Measurements from ENCODE around the gene AREG.

Gene AREG

DNA sequence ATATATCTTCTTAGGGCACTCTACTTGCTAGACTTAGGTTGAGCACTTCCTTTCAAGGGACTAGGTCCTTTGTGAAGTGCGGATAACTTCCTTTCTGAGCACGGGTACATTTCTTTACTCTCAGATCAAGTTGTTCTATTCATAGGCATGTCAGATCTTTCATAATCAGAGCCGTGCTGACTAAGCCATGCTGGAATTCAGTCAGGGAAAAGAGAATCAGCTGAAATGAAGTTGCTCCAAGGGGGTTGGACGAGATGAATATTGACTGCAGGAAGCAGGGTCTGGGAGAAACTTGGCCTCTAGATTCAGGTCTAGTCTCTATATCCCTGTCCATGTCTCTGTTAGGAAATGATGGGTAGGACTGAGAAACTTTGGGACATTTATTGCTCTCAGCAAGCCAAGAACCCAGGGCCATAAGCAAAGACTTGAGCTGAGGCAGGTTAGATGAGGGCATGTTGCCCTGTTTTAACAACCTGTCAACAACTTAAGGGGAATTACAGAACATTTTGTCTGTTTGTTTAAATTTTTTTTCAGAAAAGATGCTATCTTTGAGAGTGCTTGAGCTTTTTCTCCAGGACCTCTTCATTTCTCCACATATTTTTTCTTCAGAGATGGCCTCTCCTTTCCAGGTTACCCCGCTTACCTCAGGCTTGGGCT lies 28.3 kb downstream of the AREG start:
- H3K9me3 Mint-ChIP-seq: no peaks in the 10 kb centered on the region
- no peak for ATAC-seq
- no peaks in the 10 kb centered on the region for H3K4me1 Mint-ChIP-seq
- H3K27me3 Mint-ChIP-seq: peaks cover 18% of the 10 kb centered on the region
- no peak overlapping the region for H3K4me3 Mint-ChIP-seq
- no peak for DNase-seq
- no peak overlapping the region for H3K27ac Mint-ChIP-seq

DNA sequence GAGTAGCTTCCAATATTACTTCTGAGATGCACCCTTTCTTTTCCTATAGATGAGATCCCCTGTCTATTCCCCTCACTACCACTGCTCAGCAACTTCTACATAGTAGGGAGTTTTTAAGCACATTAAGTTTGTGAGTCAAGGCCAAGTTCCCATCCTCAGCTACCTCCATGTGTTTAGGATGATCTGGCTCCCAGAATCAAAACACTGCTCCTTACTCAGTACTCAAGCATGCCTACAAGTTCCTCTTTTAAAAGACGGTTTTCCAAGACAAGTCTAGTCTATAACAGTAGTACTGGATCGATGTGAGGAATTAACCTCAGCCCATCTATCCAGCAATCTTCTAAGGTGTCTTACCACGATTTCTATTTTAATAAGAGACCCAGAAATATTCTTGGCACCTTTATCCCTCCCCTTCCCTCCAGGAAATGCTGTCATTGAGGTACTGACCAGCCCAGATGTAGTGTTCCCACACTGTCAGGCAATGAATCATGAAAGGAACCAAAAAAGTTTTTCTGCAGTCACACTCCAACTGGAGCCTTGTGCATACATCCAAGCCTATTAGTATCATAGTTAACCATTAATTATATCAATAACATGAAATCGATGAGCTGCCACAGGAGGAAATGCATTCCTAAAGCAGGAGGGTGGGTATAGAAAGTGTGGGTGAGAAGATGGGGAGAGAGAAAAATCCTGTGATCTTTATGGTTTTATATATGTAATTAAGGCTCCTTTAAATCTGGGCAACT lies 29.6 kb downstream of the AREG start:
- no peaks in the 10 kb centered on the region for H3K9me3 Mint-ChIP-seq
- H3K27me3 Mint-ChIP-seq: peaks cover 29% of the 10 kb centered on the region
- no peak overlapping the region for H3K27ac Mint-ChIP-seq
- DNase-seq: no peak
- H3K4me3 Mint-ChIP-seq: no peak overlapping the region
- ATAC-seq: no peak
- no peaks in the 10 kb centered on the region for H3K4me1 Mint-ChIP-seq

DNA sequence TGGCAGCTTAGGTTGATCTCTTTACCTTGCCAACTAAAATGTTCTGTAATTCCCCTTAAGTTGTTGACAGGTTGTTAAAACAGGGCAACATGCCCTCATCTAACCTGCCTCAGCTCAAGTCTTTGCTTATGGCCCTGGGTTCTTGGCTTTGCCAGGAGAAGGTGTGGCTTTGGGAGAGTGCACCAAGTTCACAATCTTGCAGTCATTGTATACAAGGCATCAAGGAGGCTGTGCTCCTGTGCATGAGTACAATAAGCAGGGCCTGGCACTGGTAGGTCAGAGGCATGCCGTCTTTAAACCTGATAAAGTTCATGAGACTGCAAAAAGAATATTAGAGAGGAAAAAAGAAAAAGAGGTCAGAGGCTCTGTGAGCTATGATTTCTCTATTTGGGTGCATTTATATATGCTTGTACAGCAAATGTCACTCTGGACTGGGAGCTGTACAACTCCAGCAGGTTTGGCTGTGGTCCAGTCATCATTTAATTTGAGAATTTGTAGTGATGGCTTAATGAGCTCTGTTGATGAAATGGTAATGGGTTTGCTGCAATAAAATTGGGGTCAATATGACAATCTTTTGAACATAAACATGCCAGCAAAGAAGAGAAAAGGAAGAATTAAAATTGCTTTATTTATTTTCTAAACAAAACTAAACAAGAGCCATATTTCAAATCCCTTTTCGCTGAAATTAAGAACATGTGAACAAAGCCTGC lies 30.3 kb downstream of the AREG start:
- Mint-ChIP-seq H3K4me1 (no peaks in the 10 kb centered on the region), H3K27me3 (peaks cover 36% of the 10 kb centered on the region), H3K9me3 (no peaks in the 10 kb centered on the region), H3K27ac (no peak overlapping the region), H3K4me3 (no peak overlapping the region)
- DNase-seq: no peak
- ATAC-seq: no peak

DNA sequence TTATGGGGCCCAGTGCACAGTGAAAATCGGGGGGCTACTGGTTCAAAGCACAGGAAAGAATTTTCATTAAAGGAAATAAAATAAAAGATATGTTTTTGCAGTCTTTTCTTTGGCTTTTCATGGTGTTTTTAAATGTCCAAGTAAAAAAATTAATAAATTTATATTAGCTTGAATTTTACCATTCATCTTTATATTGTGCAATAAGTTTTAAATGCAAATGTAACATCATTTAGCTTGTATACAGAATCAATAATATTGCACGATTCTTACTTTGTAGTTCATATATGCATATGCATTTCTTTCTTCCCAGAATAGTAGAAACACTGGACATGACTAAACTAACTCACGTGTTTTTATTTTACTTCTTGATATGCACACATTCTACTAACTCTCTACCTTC lies 31.0 kb downstream of the AREG start:
- Mint-ChIP-seq H3K27me3 (peaks cover 36% of the 10 kb centered on the region), H3K4me3 (no peak overlapping the region), H3K27ac (no peak overlapping the region), H3K4me1 (no peaks in the 10 kb centered on the region), H3K9me3 (no peaks in the 10 kb centered on the region)
- no peak for DNase-seq
- ATAC-seq: no peak

DNA sequence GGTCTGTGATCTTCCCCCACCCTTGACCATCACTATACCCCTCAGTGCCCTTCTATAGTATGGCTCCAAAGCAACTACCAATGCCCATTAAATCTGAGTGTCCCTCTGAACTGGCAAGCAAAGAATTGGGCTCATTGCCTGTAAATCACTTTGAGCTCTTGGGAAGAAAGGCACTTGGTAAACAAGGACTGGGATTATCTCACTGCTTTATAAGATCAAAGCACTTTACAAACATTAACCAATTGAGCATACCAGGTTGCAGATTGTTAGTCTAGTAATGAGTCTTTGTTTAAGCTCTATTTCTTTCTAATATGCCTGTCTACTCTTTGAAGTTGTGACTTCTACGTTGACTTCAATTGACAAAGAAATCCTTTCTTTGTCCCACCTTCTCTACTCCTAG lies 34.1 kb downstream of the AREG start:
- peaks cover 29% of the 10 kb centered on the region for H3K27me3 Mint-ChIP-seq
- H3K9me3 Mint-ChIP-seq: no peaks in the 10 kb centered on the region
- H3K4me1 Mint-ChIP-seq: no peaks in the 10 kb centered on the region
- ATAC-seq (no peak), DNase-seq (no peak)
- peak overlapping the region in 1 of 2 donors; percentile 10 for H3K27ac Mint-ChIP-seq
- H3K4me3 Mint-ChIP-seq: no peak overlapping the region

DNA sequence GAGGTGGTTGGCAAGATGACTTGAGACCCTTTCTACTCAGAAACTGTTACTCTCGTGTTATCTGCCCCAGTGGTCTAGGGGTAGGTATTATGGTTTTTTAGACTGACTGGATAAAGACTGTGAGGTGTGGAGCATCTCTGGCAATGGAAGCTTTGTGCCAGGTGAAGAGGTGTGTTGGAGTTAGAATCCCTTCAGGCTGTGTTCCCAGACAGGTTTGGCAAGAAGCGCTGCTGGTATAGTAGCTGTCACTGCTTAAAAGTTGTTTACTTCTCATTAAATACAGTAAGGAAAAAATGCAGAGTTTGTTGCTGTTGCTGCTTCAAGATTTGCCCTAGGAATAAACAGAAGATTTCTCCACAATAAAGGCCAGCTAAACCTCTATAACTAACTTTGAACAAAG lies 35.3 kb downstream of the AREG start:
- DNase-seq (no peak), ATAC-seq (no peak)
- H3K27me3 Mint-ChIP-seq: peaks cover 18% of the 10 kb centered on the region
- no peaks in the 10 kb centered on the region for H3K4me1 Mint-ChIP-seq
- no peak overlapping the region for H3K27ac Mint-ChIP-seq
- no peaks in the 10 kb centered on the region for H3K9me3 Mint-ChIP-seq
- no peak overlapping the region for H3K4me3 Mint-ChIP-seq

DNA sequence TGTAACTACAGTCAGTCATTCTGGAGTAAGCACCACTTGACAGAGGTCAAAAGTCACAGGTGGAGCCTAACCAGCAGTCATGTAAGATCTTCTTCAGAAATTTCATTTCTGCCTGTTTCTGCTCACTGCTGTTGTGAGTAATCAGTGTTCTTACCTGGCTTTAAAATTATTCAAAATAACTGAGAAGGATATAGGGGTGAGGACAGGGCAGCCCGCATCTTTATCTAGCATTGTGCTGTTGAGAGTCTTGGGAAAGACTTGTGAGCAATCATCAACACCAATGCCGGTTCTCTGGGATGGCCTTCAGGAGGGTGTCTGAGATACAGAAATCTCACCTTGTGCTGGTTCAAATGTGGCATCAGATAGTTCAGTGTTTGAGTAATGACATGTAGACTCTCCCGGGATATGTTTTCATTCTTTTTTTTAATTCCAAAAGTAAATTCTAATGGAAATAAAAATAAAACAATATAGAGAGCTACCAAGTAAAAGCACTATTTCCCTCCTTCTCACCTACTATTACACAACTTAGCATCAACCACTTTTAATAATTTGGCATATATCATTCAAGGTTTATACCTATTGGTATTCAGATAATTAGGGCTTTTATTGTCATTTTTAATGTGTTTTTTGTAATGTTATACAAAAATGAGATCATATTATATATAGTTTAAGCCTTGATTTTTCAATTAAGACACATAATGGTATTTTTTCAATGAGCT lies 37.1 kb downstream of the AREG start:
- Mint-ChIP-seq H3K27me3 (peaks cover 18% of the 10 kb centered on the region), H3K4me3 (no peak overlapping the region), H3K4me1 (no peaks in the 10 kb centered on the region), H3K9me3 (no peaks in the 10 kb centered on the region), H3K27ac (no peak overlapping the region)
- DNase-seq (no peak), ATAC-seq (no peak)

DNA sequence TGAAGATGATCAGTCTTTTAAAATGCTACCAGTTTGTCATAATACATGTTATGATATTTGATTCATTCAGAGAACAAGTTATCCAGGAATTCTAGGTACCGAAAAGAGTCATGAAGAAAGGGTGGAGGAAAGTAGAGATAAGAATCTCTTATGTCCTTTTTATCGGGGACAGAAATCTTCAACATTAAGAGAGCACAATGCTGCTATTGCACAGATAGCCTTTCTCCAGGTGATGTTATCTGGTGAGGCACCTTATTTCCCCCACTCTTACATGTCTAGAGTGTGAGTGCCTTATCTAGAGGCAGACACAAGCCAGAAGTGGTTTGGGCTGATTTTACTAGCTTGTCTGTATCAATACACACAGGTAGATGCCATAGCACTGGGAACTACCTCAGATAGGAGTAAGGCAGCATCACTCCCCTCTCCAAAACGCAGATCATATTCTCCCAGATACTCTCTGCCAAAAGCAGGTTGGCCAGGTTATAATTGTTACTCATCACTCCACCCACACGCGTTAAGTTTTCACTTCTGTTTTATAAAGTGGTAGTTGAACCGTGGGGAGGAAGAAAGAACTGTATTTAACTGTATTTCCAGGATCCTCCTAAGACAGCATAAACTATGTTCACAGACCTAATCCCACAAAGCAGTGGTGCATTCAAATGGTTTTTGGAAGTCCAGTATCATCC lies 38.4 kb downstream of the AREG start:
- H3K27ac Mint-ChIP-seq: no peak overlapping the region
- ATAC-seq (no peak), DNase-seq (no peak)
- no peaks in the 10 kb centered on the region for H3K9me3 Mint-ChIP-seq
- H3K4me1 Mint-ChIP-seq: no peaks in the 10 kb centered on the region
- H3K27me3 Mint-ChIP-seq: peaks cover 18% of the 10 kb centered on the region
- no peak overlapping the region for H3K4me3 Mint-ChIP-seq

DNA sequence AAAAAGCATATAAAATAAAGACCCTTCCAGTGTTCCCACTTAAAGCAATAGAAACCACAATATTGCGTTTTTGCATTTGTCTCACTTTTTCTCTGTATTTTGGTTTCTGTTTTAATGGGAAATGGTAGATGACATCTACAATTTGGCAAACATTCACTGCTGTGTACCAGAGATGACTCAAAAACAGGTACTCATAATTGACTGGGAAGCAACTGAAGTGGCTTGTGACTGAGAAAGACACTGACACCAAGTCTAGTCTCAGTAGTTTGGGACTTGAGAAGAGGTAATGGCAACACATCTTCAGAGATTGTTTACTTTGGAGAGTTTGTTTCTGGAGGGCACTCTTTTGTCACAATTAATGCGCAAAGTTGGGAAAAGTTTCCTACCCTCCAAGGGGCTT lies 42.0 kb downstream of the AREG start:
- H3K27me3 Mint-ChIP-seq: no peaks in the 10 kb centered on the region
- DNase-seq: no peak
- ATAC-seq: peak; percentile 53

DNA sequence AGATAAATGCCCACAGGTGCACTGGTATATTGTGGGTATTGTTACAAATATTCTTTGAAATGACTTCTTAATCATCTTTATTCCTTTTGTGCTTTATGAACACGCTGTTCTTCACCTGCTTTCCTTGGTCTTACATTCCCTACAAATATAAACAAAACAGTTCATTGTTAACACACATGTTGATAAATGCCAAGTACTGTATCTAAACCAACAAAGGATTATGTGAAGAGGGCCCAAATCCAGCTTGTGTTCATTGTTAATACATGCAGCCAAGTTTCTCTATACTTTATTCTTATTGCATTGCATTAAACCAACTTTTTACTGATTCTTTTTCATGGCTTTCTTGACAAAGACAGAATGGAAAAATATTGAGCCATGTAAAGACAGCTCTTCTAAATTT lies 42.8 kb downstream of the AREG start:
- H3K4me1 Mint-ChIP-seq: no peaks in the 10 kb centered on the region
- no peak for ATAC-seq
- no peaks in the 10 kb centered on the region for H3K27me3 Mint-ChIP-seq
- no peak overlapping the region for H3K27ac Mint-ChIP-seq
- no peak for DNase-seq
- H3K9me3 Mint-ChIP-seq: no peaks in the 10 kb centered on the region
- no peak overlapping the region for H3K4me3 Mint-ChIP-seq

More for the DNA sequence above, 42.0 kb downstream of the AREG start:
- no peak overlapping the region for H3K4me3 Mint-ChIP-seq
- no peaks in the 10 kb centered on the region for H3K4me1 Mint-ChIP-seq
- H3K9me3 Mint-ChIP-seq: no peaks in the 10 kb centered on the region
- no peak overlapping the region for H3K27ac Mint-ChIP-seq

DNA sequence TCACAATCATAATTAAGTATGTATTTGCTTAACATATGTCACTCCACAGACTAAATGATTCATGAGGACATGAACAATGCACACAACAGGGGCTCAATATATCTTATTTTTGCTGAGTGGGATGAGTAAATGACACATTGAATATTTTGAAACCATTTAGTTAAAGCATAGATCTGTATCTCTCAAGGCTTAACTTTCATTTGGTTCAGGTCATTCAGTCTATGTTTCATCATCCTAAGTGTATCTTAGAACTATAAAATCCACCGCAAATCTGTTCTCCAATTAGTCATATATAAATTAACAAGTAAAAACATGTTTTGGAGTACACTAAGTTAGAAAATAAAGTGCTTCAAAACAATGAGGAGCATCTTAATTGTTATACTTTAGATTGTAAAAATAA lies 45.8 kb downstream of the AREG start:
- H3K4me3 Mint-ChIP-seq: no peak overlapping the region
- ATAC-seq (no peak), DNase-seq (no peak)
- H3K4me1 Mint-ChIP-seq: no peaks in the 10 kb centered on the region
- no peaks in the 10 kb centered on the region for H3K9me3 Mint-ChIP-seq
- H3K27me3 Mint-ChIP-seq: no peaks in the 10 kb centered on the region
- H3K27ac Mint-ChIP-seq: no peak overlapping the region

DNA sequence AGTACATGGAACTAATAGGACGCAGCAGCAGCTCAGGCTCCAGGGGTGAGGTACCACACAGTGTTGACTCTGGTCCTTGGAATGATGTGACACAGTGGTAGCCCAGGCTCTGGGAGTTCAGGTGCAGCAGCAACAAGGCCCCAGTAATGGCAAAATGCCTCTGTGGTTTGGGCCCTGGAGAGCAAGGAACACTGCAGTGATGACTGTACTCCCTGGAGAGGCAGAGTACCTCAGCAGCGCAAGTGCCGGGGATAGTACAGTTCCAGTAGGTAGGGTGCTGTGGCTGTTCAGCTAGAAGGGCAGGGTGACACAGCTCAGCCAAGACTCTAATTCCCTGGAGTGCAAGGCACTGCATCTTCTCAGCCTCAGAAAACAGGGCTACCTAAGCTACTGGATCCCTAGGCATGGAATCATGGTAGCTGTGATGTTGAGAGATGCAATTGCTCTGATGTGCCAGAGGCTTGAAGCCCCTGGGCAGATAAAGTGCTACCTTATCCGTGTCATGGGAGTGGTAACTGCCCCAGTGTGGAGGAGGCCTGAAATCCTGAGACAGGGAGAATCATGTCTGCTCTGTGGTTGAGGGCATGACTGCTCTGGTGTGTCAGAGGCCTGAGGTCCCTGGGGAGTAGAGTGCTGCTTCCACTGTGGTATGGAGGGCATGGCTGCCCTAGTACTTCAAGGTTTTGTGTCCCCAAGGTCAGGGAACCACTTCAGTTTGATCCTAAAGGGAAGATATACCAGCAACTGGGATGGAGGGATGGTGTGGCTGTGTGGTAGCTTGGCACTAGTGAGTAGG lies 55.2 kb downstream of the AREG start:
- Mint-ChIP-seq H3K27me3 (peaks cover 25% of the 10 kb centered on the region), H3K4me3 (no peak overlapping the region), H3K4me1 (no peaks in the 10 kb centered on the region), H3K27ac (no peak overlapping the region), H3K9me3 (no peaks in the 10 kb centered on the region)
- ATAC-seq: no peak
- no peak for DNase-seq

DNA sequence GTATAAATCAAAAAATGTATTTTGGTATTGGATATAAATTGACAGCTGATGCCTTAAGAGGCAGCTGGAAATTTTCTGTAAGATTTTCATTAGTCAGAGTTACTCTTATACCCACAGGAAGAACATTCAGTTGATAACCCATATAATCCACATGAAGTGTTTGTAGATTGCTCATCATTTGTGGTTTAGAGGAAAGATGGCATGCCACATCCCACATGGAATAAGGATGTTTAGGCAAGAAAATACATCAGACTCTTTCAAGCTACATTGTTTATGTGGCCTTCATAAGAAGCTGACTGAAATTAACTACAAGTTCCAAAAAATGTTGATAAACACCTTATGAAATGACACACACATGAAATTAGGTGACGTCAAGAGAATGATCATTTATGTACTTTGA lies 56.6 kb downstream of the AREG start:
- no peak for ATAC-seq
- H3K27me3 Mint-ChIP-seq: peaks cover 25% of the 10 kb centered on the region
- no peak overlapping the region for H3K4me3 Mint-ChIP-seq
- DNase-seq: no peak
- no peak overlapping the region for H3K27ac Mint-ChIP-seq
- H3K4me1 Mint-ChIP-seq: no peaks in the 10 kb centered on the region
- peaks cover 0 to 3% of the 10 kb centered on the region in 2 donors for H3K9me3 Mint-ChIP-seq

DNA sequence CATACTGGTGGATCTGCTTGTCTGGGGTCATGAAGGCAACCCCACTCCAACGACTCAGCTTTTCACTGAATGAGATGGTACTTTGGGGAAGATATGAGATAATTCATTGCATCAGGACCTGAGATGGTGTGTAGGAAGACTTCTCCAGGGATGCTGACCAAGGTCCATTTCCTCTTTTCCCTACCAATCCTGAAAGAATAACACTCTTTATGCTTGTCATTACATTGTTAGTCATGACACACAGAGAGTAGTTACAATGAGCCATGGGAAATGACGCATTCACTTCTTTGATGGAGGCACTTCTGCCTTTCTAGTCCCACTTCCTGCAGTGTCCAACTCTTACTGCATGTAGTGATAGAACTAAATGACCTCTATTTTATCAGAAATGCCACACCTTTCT lies 58.6 kb downstream of the AREG start:
- DNase-seq: no peak
- Mint-ChIP-seq H3K27me3 (peaks cover 35% of the 10 kb centered on the region), H3K4me1 (no peaks in the 10 kb centered on the region), H3K9me3 (peaks cover 0 to 5% of the 10 kb centered on the region in 2 donors), H3K4me3 (no peak overlapping the region), H3K27ac (no peak overlapping the region)
- no peak for ATAC-seq

DNA sequence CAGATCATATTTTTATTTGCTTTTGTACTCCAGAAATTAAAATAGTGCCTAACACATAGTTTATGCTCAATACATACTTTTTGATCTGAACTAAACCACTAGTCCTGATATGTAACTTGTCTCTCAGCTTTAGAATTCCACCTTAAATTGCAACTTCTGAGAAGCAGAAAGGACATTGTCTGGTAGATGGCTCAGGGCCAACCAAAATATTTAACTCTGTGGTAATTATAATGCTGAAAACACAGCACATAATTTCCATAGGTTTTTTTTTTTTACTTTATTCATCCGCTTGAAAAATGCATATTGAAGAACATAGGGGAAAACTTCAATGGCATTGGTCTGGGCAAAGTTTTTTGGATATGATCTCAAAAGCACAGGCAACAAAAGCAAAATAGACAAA lies 59.3 kb downstream of the AREG start:
- Mint-ChIP-seq H3K9me3 (peaks cover 0 to 5% of the 10 kb centered on the region in 2 donors), H3K27ac (no peak overlapping the region), H3K27me3 (peaks cover 34% of the 10 kb centered on the region), H3K4me3 (no peak overlapping the region), H3K4me1 (no peaks in the 10 kb centered on the region)
- DNase-seq (no peak), ATAC-seq (no peak)
